ENCODE data around the gene HARS1.
"Not testable (repeated sequence)": the region's sequence is repeated elsewhere in the genome, so short reads cannot be mapped to it uniquely, and the experiment has no call there.

Gene HARS1

GRCh38 chr5:140713562-140714094 lies 22.5 kb upstream of the HARS1 start:
- H3K27ac ChIP-seq, result no peak overlapping the region
- TF ChIP-seq CTCF (conservative IDR thresholded peaks at IDR 0.05), result no peak

GRCh38 chr5:140711794-140712193 lies 20.6 kb upstream of the HARS1 start:
- peak overlapping the region; percentile 73; the same call in 1 of the 2 replicates for H3K27ac ChIP-seq
- no peak for TF ChIP-seq CTCF (conservative IDR thresholded peaks at IDR 0.05)

- no peak for TF ChIP-seq CTCF (conservative IDR thresholded peaks at IDR 0.05)
- peak overlapping the region; percentile 73 for H3K27ac ChIP-seq
Observed at GRCh38 chr5:140710899-140711552, 19.9 kb upstream of the HARS1 start.

- not testable (repeated sequence) for H3K27ac ChIP-seq
Observed at GRCh38 chr5:140708787-140709186, 17.6 kb upstream of the HARS1 start.

GRCh38 chr5:140707812-140708211 lies 16.6 kb upstream of the HARS1 start:
- no peak for TF ChIP-seq CTCF (conservative IDR thresholded peaks at IDR 0.05)

GRCh38 chr5:140700177-140701144 lies 9.3 kb upstream of the HARS1 start, which contains the start of gene ZMAT2:
ZMAT2 (plus strand) TSS chr5:140700447; CDS start chr5:140700461, 14 bp downstream.
- H3K27ac ChIP-seq, result peak within 1 kb of the TSS; percentile 65
- TF ChIP-seq CTCF (conservative IDR thresholded peaks at IDR 0.05), result no peak

More at GRCh38 chr5:140707812-140708211, 16.6 kb upstream of the HARS1 start:
- H3K27ac ChIP-seq, result no peak overlapping the region

- no peak for TF ChIP-seq CTCF (conservative IDR thresholded peaks at IDR 0.05)
- no peak overlapping the region for H3K27ac ChIP-seq
Observed at GRCh38 chr5:140696891-140697492, 5.8 kb upstream of the HARS1 start.

All from VCaP (cell line).